ENCODE measurements around the gene OR5AN1.
"Not testable (repeated sequence)": the region's sequence is repeated elsewhere in the genome, so short reads cannot be mapped to it uniquely, and the experiment has no call there.

Gene OR5AN1, protein sequence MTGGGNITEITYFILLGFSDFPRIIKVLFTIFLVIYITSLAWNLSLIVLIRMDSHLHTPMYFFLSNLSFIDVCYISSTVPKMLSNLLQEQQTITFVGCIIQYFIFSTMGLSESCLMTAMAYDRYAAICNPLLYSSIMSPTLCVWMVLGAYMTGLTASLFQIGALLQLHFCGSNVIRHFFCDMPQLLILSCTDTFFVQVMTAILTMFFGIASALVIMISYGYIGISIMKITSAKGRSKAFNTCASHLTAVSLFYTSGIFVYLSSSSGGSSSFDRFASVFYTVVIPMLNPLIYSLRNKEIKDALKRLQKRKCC

DNA sequence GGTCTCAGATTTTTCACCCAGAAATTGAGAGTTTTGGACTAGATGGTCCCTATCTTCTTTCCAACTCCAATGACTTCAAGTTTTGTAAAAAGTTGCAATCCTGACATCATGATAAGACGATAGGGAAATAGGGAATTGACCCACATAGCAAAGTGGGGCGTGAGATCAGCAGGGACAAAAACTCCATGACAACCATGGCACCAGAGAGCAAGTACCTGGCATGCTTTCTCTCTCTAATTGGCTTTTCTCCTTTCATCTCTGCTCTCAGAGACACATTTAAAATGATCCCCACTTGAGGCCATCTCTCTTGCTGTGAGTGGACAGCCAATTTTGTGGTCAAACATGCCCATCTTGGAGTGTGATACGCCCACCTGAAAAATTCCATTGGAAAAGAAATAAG, at the start of gene OR5AN1:
TSS of gene OR5AN1 (plus strand) at position 301 of the 400 bp plus-strand sequence. CDS start 5,564 bp downstream, outside the sequence.
- TF ChIP-seq, protein P1, sequence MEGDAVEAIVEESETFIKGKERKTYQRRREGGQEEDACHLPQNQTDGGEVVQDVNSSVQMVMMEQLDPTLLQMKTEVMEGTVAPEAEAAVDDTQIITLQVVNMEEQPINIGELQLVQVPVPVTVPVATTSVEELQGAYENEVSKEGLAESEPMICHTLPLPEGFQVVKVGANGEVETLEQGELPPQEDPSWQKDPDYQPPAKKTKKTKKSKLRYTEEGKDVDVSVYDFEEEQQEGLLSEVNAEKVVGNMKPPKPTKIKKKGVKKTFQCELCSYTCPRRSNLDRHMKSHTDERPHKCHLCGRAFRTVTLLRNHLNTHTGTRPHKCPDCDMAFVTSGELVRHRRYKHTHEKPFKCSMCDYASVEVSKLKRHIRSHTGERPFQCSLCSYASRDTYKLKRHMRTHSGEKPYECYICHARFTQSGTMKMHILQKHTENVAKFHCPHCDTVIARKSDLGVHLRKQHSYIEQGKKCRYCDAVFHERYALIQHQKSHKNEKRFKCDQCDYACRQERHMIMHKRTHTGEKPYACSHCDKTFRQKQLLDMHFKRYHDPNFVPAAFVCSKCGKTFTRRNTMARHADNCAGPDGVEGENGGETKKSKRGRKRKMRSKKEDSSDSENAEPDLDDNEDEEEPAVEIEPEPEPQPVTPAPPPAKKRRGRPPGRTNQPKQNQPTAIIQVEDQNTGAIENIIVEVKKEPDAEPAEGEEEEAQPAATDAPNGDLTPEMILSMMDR (IDR thresholded peaks at IDR 0.05; ENCODE audit: insufficient read depth, low read length, missing control alignments), result no peak
- DNase-seq (ENCODE audit: low read depth, low spot score), result no peak
- ChIA-PET POLR2A (no interaction called here), CTCF (interaction anchor here (1.5 kb wide), 1 partner anchor 200 kb away, joined by 3 read pairs; no protein-coding TSS in a partner anchor)
- no peak within 1 kb of the TSS for H3K4me3 ChIP-seq (ENCODE audit: low read depth, low read length)

DNA sequence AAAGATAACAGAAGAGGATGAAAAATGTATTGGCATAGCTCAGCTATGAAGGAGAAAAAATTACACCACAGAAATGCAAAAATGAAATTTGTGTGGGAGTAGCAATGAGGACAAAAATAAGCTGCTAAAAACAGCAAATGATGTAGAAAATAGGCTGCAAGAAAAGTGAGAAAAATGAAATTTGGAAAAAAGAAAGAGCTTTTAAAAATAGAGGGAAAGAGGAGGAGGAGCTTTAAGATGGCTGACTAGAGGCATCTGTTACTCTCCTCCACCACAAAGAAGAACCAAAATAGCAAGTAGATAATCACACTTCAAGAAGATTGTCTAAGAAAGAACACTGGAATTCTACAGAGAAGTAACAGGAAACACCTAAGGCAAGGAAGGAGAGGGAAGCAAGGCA, 23.7 kb upstream of the OR5AN1 start:
- no peak overlapping the region for H3K4me3 ChIP-seq (ENCODE audit: low read depth, low read length)
- ChIA-PET POLR2A (no interaction called here), CTCF (no interaction called here)
- TF ChIP-seq, protein P1 (IDR thresholded peaks at IDR 0.05; ENCODE audit: insufficient read depth, low read length, missing control alignments), result no peak
- DNase-seq (ENCODE audit: low read depth, low spot score), result no peak

DNA sequence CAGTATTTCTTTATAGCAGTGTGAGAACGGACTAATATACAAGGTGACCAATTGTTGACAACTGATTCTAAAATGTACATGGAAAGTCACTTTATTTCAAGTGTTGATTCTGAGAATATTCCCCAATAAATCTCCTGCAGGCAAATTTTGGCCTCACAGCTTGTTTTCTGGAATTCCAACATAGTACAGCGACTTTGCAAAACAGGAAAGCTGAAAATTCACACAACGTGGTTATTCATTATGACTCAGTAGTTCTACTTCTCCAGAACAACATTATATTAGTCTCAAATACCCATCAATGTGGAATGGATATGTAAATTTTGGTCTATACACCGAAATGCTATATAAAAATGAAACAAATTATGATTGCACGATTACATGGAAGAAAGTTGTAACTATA, 22.5 kb upstream of the OR5AN1 start:
- no peak overlapping the region for H3K4me3 ChIP-seq (ENCODE audit: low read depth, low read length)
- POLR2A ChIA-PET, result no interaction called here
- no peak for DNase-seq (ENCODE audit: low read depth, low spot score)
- CTCF ChIA-PET, result no interaction called here
- TF ChIP-seq, protein P1 (IDR thresholded peaks at IDR 0.05; ENCODE audit: insufficient read depth, low read length, missing control alignments), result no peak

DNA sequence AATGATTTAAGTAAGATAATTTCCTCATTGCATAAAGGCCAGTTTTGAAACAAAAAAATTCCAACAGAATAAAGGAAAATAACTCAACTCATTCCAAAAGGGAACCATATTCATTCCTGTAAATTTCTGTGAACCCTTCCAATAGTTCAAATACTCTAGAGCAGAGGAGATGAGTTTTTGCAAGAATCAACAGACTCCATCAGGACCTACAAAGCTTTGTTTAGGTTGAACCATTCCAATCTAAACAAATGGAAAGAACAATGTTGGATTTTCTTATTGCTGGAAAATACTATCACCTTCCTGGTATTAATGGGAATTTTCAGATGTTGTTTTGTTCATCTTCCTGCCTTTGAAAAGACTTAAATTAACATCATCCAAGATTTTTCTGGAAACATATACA, 21.8 kb upstream of the OR5AN1 start:
- ChIA-PET CTCF (no interaction called here), POLR2A (no interaction called here)
- TF ChIP-seq, protein P1 (IDR thresholded peaks at IDR 0.05; ENCODE audit: insufficient read depth, low read length, missing control alignments), result no peak
- no peak for DNase-seq (ENCODE audit: low read depth, low spot score)
- H3K4me3 ChIP-seq (ENCODE audit: low read depth, low read length), result no peak overlapping the region

DNA sequence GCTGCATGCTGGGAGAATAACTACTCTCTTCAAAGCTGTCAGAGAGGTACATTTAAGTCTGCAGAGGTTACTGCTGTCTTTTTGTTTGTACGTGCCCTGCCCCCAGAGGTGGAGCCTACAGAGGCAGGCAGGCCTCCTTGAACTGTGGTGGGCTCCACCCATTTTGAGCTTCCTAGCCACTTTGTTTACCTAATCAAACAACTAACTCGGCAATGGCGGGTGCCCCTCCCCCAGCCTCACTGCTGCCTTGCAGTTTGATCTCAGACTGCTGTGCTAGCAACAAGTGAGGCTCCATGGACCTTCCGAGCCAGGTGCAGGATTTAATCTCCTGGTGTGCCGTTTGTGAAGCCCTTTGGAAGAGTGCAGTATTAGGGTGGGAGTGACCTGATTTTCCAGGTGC, 9.0 kb upstream of the OR5AN1 start:
- H3K4me3 ChIP-seq (ENCODE audit: low read depth, low read length); POLR2A ChIA-PET; DNase-seq (ENCODE audit: low read depth, low spot score); CTCF ChIA-PET: not testable (repeated sequence)

DNA sequence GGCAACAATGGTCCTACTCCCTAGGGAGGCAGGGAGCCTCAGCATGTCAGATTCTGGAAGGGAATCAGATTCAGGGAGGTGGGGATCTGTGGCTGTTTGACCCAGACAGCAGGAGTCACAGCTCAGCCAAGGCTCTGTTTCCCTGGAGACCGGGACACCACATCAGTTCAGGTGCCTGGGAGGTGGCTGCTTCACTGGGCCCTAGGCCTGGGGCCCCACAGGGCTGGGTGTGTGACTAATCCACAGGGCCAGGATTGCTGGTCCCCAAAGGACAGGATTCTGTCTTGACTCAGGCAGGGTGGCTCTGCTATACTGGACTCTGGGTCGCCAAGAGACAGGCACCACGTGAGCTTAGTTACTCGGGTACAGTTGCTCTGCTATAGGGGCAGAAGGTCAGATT, 3.5 kb upstream of the OR5AN1 start:
- ChIA-PET POLR2A (no interaction called here), CTCF (no interaction called here)
- H3K4me3 ChIP-seq (ENCODE audit: low read depth, low read length), result no peak overlapping the region
- no peak for DNase-seq (ENCODE audit: low read depth, low spot score)
- TF ChIP-seq, protein P1 (IDR thresholded peaks at IDR 0.05; ENCODE audit: insufficient read depth, low read length, missing control alignments), result no peak

DNA sequence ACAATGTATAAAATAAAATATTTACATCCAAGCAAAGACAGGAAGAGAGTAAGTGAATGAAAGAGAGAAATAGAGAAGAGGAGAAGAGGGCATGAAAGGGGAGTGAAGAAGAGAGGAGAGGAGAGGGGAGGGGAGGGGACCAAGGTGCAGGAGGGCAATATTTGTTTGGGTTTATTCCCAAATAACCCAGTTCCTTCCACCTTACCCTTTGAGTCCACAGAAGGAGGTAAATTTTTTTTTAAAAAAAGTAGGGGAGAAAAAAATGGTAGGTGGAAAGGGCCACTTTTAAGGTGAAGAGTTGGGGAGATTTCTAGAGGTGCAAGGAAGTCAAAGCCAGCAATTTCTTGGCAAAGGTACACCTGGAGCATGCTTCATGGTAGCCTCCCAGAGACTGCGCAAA, 2.1 kb upstream of the OR5AN1 start:
- TF ChIP-seq, protein P1 (IDR thresholded peaks at IDR 0.05; ENCODE audit: insufficient read depth, low read length, missing control alignments), result no peak
- POLR2A ChIA-PET, result no interaction called here
- DNase-seq (ENCODE audit: low read depth, low spot score), result no peak
- H3K4me3 ChIP-seq (ENCODE audit: low read depth, low read length), result no peak overlapping the region
- CTCF ChIA-PET, result no interaction called here

Measured in AG04449 (cell line).